Naive B cell (primary cell): Measurements from ENCODE around the gene ABCC2. TPM values are rescaled to one million over a fixed set of nuclear protein-coding genes. Genes with fewer than 3 reads are reported as not detected.
A peak's percentile ranks its signal among the peaks of the same experiment; 100 is the strongest.
"Not testable (repeated sequence)": the region's sequence is repeated elsewhere in the genome, so short reads cannot be mapped to it uniquely, and the experiment has no call there.

ENCODE experiments used
- ATAC-seq, 2 donors: fragments of 150-1000 bp; cut with Tn5 transposase; 2 replicates each; pipeline ENCODE4 v1.10.0; 2021; ENCODE audit warnings: low read depth in 2 of 2, mild to moderate bottlenecking in 2 of 2, moderate library complexity in 2 of 2
- DNase-seq: peaks from one replicate; pipeline ENCODE4 v3.0.0; 2022
- H3K27ac Mint-ChIP-seq, 6 donors: one replicate each; pipeline ENCODE4 v1.8.0; 2020 to 2022; ENCODE audit warnings: mild to moderate bottlenecking in 6 of 6, mixed read lengths in 6 of 6, moderate library complexity in 5 of 6, inconsistent platforms in 2 of 6
- H3K27me3 Mint-ChIP-seq, 3 donors: one replicate each; pipeline ENCODE4 v1.8.0; 2021 to 2022; ENCODE audit warnings: mixed read lengths in 3 of 3, mild to moderate bottlenecking in 1 of 3
- H3K36me3 Mint-ChIP-seq, 2 donors: one replicate each; pipeline ENCODE4 v1.8.0; 2020 to 2022; ENCODE audit warnings: mixed read lengths in 2 of 2, inconsistent platforms in 1 of 2, mild to moderate bottlenecking in 1 of 2
- H3K4me1 Mint-ChIP-seq, 3 donors: one replicate each; pipeline ENCODE4 v1.8.0; 2020 to 2022; ENCODE audit warnings: mixed read lengths in 3 of 3, inconsistent platforms in 1 of 3, mild to moderate bottlenecking in 1 of 3, moderate library complexity in 1 of 3
- H3K4me3 Mint-ChIP-seq, 8 donors: one replicate each; pipeline ENCODE4 v1.8.0; 2020 to 2022; ENCODE audit warnings: mild to moderate bottlenecking in 8 of 8, mixed read lengths in 8 of 8, moderate library complexity in 8 of 8, inconsistent platforms in 2 of 8
- H3K9me3 Mint-ChIP-seq, 7 donors: one replicate each; pipeline ENCODE4 v1.8.0; 2020 to 2022; ENCODE audit warnings: mixed read lengths in 7 of 7, mild to moderate bottlenecking in 5 of 7, inconsistent platforms in 2 of 7, moderate library complexity in 1 of 7
- polyA plus RNA-seq, 6 donors: library from polyadenylated mRNA; unstranded; fragments of 300-500 nt; fragmentation: Illumina TruSeq; gene quantifications; one replicate each; pipeline ENCODE4 v1.2.3, GENCODE V29; 2021; ENCODE audit warnings: low read depth in 6 of 6

The ABCC2 gene
- polyA plus RNA-seq, 6 donors from 2014 or later = 0.44 to 1.5 (median 0.63) TPM; not detected in 1

DNA sequence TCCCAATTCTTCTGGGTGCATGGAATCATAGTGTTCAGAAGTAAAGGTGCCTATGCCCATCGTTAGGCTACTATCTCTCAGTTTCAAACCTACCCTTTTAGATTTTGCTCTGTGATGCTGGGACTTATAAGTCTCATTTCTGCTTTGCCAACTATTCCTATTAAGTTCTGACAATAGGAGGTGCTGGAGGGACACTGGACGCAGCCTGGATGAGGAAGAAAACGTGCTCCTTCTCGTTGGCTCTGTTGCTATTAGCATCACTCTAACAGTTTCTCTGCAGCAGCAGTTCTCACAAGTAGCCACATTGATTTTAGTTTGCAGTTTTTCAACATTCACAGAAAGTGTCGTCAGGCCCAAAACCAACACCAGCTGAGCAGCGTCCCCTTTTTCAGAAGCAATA is 72.4 kb downstream of the ABCC2 start:
- DNase-seq (no peak), ATAC-seq (no peak)
- Mint-ChIP-seq H3K9me3 (no peaks in the 10 kb centered on the region), H3K27me3 (peaks cover 0 to 13% (median 6%) of the 10 kb centered on the region in 3 donors), H3K27ac (no peak overlapping the region), H3K4me3 (no peak overlapping the region), H3K4me1 (no peaks in the 10 kb centered on the region), H3K36me3 (peaks cover 13 to 20% of the 10 kb centered on the region in 2 donors)

GRCh38 chr10:99855479-99856071 is 73.1 kb downstream of the ABCC2 start:
- Mint-ChIP-seq H3K9me3 (no peaks in the 10 kb centered on the region), H3K27ac (no peak overlapping the region), H3K4me1 (no peaks in the 10 kb centered on the region), H3K27me3 (peaks cover 0 to 13% (median 6%) of the 10 kb centered on the region in 3 donors), H3K36me3 (peaks cover 13 to 19% of the 10 kb centered on the region in 2 donors), H3K4me3 (no peak overlapping the region)
- DNase-seq (no peak), ATAC-seq (no peak)

GRCh38 chr10:99858849-99859248 is 76.4 kb downstream of the ABCC2 start:
- H3K9me3 Mint-ChIP-seq = no peaks in the 10 kb centered on the region
- H3K4me3 Mint-ChIP-seq = no peak overlapping the region
- no peaks in the 10 kb centered on the region for H3K36me3 Mint-ChIP-seq
- H3K4me1 Mint-ChIP-seq = no peaks in the 10 kb centered on the region
- H3K27ac Mint-ChIP-seq = peak overlapping the region in 1 of 6 donors; percentile 56
- peaks cover 11 to 13% (median 13%) of the 10 kb centered on the region in 3 donors for H3K27me3 Mint-ChIP-seq
- ATAC-seq (no peak), DNase-seq (no peak)

DNA sequence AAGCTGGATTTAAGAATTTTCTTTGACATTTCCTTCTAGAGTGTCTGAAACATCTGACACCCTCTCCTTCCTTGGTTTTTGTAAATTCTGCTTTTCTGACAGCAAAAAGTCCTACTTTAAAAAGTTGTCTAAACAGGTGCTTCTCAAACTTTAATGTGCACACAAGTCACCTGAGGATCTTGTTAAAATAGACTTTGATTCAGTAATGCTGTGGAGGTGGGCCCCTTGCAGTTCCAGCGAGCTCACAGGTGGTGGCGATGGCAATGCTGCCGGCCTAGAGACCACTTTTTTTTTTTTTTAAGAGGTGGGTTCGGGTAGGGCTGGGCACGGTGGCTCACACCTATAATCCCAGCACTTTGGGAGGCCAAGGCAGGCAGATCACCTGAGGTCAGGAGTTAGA is 77.1 kb downstream of the ABCC2 start:
- ATAC-seq = no peak
- Mint-ChIP-seq H3K4me1 (no peaks in the 10 kb centered on the region), H3K27me3 (peaks cover 13 to 20% (median 14%) of the 10 kb centered on the region in 3 donors), H3K4me3 (no peak overlapping the region), H3K9me3 (peaks cover 0 to 4% (median 0%) of the 10 kb centered on the region in 7 donors), H3K36me3 (no peaks in the 10 kb centered on the region), H3K27ac (no peak overlapping the region)
- DNase-seq = no peak

GRCh38 chr10:99860466-99860865 is 78.0 kb downstream of the ABCC2 start:
- ATAC-seq = no peak
- H3K4me3 Mint-ChIP-seq = no peak overlapping the region
- H3K9me3 Mint-ChIP-seq = peaks cover 0 to 7% (median 2%) of the 10 kb centered on the region in 7 donors
- H3K27me3 Mint-ChIP-seq = peaks cover 18 to 26% (median 18%) of the 10 kb centered on the region in 3 donors
- no peak for DNase-seq
- no peak overlapping the region for H3K27ac Mint-ChIP-seq
- H3K4me1 Mint-ChIP-seq = no peaks in the 10 kb centered on the region
- H3K36me3 Mint-ChIP-seq = no peaks in the 10 kb centered on the region

- peaks cover 38 to 58% (median 42%) of the 10 kb centered on the region in 3 donors for H3K27me3 Mint-ChIP-seq
- not testable (repeated sequence) for H3K4me1 Mint-ChIP-seq, DNase-seq, H3K27ac Mint-ChIP-seq, H3K4me3 Mint-ChIP-seq, ATAC-seq
- H3K9me3 Mint-ChIP-seq = peaks cover 6 to 32% (median 20%) of the 10 kb centered on the region in 7 donors
- peaks cover 4 to 15% of the 10 kb centered on the region in 2 donors for H3K36me3 Mint-ChIP-seq
Observed at GRCh38 chr10:99863535-99864240, 81.2 kb downstream of the ABCC2 start.

DNA sequence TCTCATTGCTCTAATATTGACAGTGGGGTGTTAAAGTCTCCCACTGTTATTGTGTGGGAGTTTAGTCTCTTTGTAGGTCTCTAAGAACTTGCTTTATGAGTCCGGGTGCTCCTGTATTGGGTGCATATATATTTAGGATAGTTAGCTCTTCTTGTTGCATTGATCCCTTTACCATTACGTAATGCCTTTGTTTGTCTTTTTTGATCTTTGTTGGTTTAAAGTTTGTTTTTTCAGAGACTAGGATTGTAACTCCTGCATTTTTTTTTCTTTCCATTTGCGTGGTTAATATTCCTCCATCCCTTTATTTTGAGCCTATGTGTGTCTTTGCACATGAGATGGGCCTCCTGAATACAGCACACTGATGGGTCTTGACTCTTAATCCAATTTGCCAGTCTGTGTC is 84.8 kb downstream of the ABCC2 start:
- H3K27me3 Mint-ChIP-seq = peaks cover 40 to 69% (median 51%) of the 10 kb centered on the region in 3 donors
- H3K4me1 Mint-ChIP-seq, H3K4me3 Mint-ChIP-seq, DNase-seq, ATAC-seq, H3K27ac Mint-ChIP-seq: not testable (repeated sequence)
- H3K36me3 Mint-ChIP-seq = peaks cover 4 to 15% of the 10 kb centered on the region in 2 donors
- peaks cover 6 to 34% (median 20%) of the 10 kb centered on the region in 7 donors for H3K9me3 Mint-ChIP-seq

DNA sequence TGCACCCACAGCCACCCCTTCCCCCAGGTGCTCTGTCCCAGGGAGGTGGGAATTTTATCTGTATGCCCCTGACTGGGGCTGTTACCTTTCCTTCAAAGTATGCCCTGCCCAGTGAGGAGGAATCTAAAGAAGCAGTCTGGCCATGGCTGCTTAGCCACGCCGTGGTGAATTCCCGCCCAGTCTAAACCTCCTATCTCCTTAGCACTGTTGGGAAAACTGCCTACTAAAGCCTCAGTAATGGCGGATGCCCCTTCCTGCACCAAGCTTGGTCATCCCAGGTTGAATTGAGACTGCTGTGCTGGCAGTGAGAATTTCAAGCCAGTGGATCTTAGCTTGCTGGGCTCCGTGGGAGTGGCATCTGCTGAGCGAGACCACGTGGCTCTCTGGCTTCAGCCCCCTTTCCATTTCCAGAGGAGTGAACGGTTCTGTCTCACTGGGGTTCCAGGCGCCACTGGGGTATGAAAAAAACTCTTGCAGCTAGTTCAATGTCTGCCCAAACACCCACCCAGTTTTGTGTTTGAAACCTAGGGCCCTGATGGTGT is 87.2 kb downstream of the ABCC2 start:
- peaks cover 4 to 15% of the 10 kb centered on the region in 2 donors for H3K36me3 Mint-ChIP-seq
- peaks cover 6 to 34% (median 20%) of the 10 kb centered on the region in 7 donors for H3K9me3 Mint-ChIP-seq
- H3K4me1 Mint-ChIP-seq = peaks cover 4 to 11% (median 5%) of the 10 kb centered on the region in 3 donors
- no peak for DNase-seq
- no peak overlapping the region for H3K27ac Mint-ChIP-seq
- H3K4me3 Mint-ChIP-seq = no peak overlapping the region
- H3K27me3 Mint-ChIP-seq = peaks cover 29 to 54% (median 51%) of the 10 kb centered on the region in 3 donors
- no peak for ATAC-seq

GRCh38 chr10:99870123-99870730 is 87.8 kb downstream of the ABCC2 start:
- H3K4me1 Mint-ChIP-seq = peaks cover 4 to 11% (median 5%) of the 10 kb centered on the region in 3 donors
- H3K36me3 Mint-ChIP-seq = peaks cover 5 to 15% of the 10 kb centered on the region in 2 donors
- ATAC-seq (no peak), DNase-seq (no peak)
- H3K27me3 Mint-ChIP-seq = peaks cover 28 to 51% (median 48%) of the 10 kb centered on the region in 3 donors
- H3K4me3 Mint-ChIP-seq = peak overlapping the region in 4 of 8 donors; percentile 24 to 59 (median 38)
- H3K27ac Mint-ChIP-seq = no peak overlapping the region
- peaks cover 6 to 33% (median 20%) of the 10 kb centered on the region in 7 donors for H3K9me3 Mint-ChIP-seq

GRCh38 chr10:99872367-99873162 is 90.1 kb downstream of the ABCC2 start:
- peaks cover 19 to 20% of the 10 kb centered on the region in 2 donors for H3K36me3 Mint-ChIP-seq
- peaks cover 8 to 28% (median 25%) of the 10 kb centered on the region in 3 donors for H3K27me3 Mint-ChIP-seq
- DNase-seq (no peak), ATAC-seq (no peak)
- H3K27ac Mint-ChIP-seq = peak overlapping the region in 1 of 6 donors; percentile 1
- peaks cover 4 to 19% (median 5%) of the 10 kb centered on the region in 3 donors for H3K4me1 Mint-ChIP-seq
- peaks cover 0 to 10% (median 2%) of the 10 kb centered on the region in 7 donors for H3K9me3 Mint-ChIP-seq
- H3K4me3 Mint-ChIP-seq = no peak overlapping the region

GRCh38 chr10:99873846-99874245 is 91.4 kb downstream of the ABCC2 start:
- no peak for DNase-seq
- Mint-ChIP-seq H3K4me1 (peaks cover 4 to 19% (median 5%) of the 10 kb centered on the region in 3 donors), H3K27ac (no peak overlapping the region), H3K27me3 (peaks cover 0 to 15% (median 15%) of the 10 kb centered on the region in 3 donors), H3K4me3 (no peak overlapping the region), H3K36me3 (peaks cover 28 to 29% of the 10 kb centered on the region in 2 donors), H3K9me3 (peaks cover 0 to under 1% (median 0%) of the 10 kb centered on the region in 7 donors)
- no peak for ATAC-seq

- Mint-ChIP-seq H3K4me1 (peaks cover 4 to 19% (median 5%) of the 10 kb centered on the region in 3 donors), H3K27me3 (peaks cover 0 to 10% (median 9%) of the 10 kb centered on the region in 3 donors), H3K36me3 (peaks cover 28 to 35% of the 10 kb centered on the region in 2 donors), H3K4me3 (no peak overlapping the region), H3K27ac (peak overlapping the region in 2 of 6 donors; percentile 2 to 27), H3K9me3 (no peaks in the 10 kb centered on the region)
- no peak for DNase-seq
- no peak for ATAC-seq
Observed at GRCh38 chr10:99874341-99875085, 92.1 kb downstream of the ABCC2 start.
